HCT116 (cell line): Measurements from ENCODE around the gene MUSK.

ENCODE experiments used
- POLR2A ChIP-seq: IDR thresholded peaks from 2 replicates; pipeline ENCODE4 v1.7.0; 2011; ENCODE audit warnings: borderline replicate concordance; ENCODE audit not compliant: insufficient read depth, insufficient read length; ENCODE audit errors: extremely low read depth
- POLR2AphosphoS5 ChIP-seq: IDR thresholded peaks from 2 replicates; pipeline ENCODE4 v1.6.1; 2011; ENCODE audit warnings: mild to moderate bottlenecking, low read depth, low read length, moderate library complexity
- RAD21 ChIP-seq: IDR thresholded peaks from 2 replicates; pipeline ENCODE4 v1.6.1; 2012; ENCODE audit warnings: low read depth, mild to moderate bottlenecking
- ZFX ChIP-seq: fragments of 450-650 bp; IDR thresholded peaks from 2 replicates; pipeline ENCODE4 v1.6.1; 2017
- TF ChIP-seq, protein P1 (sequence below): IDR thresholded peaks from 2 replicates; pipeline ENCODE4 v1.6.1; 2012
- TF ChIP-seq, protein P2 (sequence below), 3 experiments: fragments of 200-600 bp in 1 of 3; sonication (generic) in 1 of 3; IDR thresholded peaks in 2 of 3; conservative IDR thresholded peaks in 1 of 3; 2 replicates each; pipeline ENCODE4 v1.5.1; 2012 to 2017; ENCODE audit warnings: low read depth in 2 of 3, low read length in 2 of 3, antibody characterized with exemption in 1 of 3, borderline replicate concordance in 1 of 3, control low read depth in 1 of 3, mild to moderate bottlenecking in 1 of 3, mixed read lengths in 1 of 3, mixed run types in 1 of 3, moderate library complexity in 1 of 3; ENCODE audit not compliant: insufficient read depth in 1 of 3
- TF ChIP-seq, protein P3 (sequence below): IDR thresholded peaks from 2 replicates; pipeline ENCODE4 v1.6.1; 2012

GRCh38 chr9:110687497-110687896 is 18.9 kb downstream of the MUSK start:
- TF ChIP-seq POLR2A: no peak
- TF ChIP-seq POLR2AphosphoS5: no peak
- TF ChIP-seq, protein P1, sequence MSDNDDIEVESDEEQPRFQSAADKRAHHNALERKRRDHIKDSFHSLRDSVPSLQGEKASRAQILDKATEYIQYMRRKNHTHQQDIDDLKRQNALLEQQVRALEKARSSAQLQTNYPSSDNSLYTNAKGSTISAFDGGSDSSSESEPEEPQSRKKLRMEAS: no peak
- no peak for TF ChIP-seq ZFX
- TF ChIP-seq, protein P2, sequence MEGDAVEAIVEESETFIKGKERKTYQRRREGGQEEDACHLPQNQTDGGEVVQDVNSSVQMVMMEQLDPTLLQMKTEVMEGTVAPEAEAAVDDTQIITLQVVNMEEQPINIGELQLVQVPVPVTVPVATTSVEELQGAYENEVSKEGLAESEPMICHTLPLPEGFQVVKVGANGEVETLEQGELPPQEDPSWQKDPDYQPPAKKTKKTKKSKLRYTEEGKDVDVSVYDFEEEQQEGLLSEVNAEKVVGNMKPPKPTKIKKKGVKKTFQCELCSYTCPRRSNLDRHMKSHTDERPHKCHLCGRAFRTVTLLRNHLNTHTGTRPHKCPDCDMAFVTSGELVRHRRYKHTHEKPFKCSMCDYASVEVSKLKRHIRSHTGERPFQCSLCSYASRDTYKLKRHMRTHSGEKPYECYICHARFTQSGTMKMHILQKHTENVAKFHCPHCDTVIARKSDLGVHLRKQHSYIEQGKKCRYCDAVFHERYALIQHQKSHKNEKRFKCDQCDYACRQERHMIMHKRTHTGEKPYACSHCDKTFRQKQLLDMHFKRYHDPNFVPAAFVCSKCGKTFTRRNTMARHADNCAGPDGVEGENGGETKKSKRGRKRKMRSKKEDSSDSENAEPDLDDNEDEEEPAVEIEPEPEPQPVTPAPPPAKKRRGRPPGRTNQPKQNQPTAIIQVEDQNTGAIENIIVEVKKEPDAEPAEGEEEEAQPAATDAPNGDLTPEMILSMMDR (IDR thresholded peaks at IDR 0.05 in 2 of 3, conservative IDR thresholded peaks at IDR 0.05 in 1 of 3; ENCODE audit: borderline replicate concordance in 1 of 3, insufficient read depth in 1 of 3, low read depth in 2 of 3, low read length in 2 of 3): no peak
- TF ChIP-seq RAD21: no peak
- TF ChIP-seq, protein P3, sequence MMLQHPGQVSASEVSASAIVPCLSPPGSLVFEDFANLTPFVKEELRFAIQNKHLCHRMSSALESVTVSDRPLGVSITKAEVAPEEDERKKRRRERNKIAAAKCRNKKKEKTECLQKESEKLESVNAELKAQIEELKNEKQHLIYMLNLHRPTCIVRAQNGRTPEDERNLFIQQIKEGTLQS: no peak
